GM23248 (cell line): ENCODE data around the gene GALNT10. TPM values are rescaled to one million over a fixed set of nuclear protein-coding genes. Genes with fewer than 3 reads are reported as not detected.
A peak's percentile ranks its signal among the peaks of the same experiment; 100 is the strongest.

Experiments
- DNase-seq: peaks from one replicate; pipeline ENCODE4 v3.0.0-alpha.2; 2015
- H2AFZ ChIP-seq: fragments of 200-600 bp; sonication (generic); 2 replicates; pipeline ENCODE4 v1.6.1; 2016; ENCODE audit warnings: antibody characterized with exemption
- H3F3A ChIP-seq: fragments of 200-600 bp; sonication (generic); 2 replicates; pipeline ENCODE4 v1.6.1; 2016; ENCODE audit warnings: mild to moderate bottlenecking, antibody characterized with exemption, mixed run types; ENCODE audit not compliant: insufficient read depth
- H3K27ac ChIP-seq: fragments of 200-600 bp; sonication (generic); 2 replicates; pipeline ENCODE4 v1.5.1; 2016; ENCODE audit warnings: mild to moderate bottlenecking
- H3K27me3 ChIP-seq: fragments of 200-600 bp; sonication (generic); replicated peaks from 2 replicates; pipeline ENCODE4 v1.6.1; 2016; ENCODE audit warnings: mild to moderate bottlenecking; ENCODE audit not compliant: insufficient read depth
- H3K36me3 ChIP-seq: fragments of 200-600 bp; sonication (generic); 2 replicates; pipeline ENCODE4 v1.6.1; 2016; ENCODE audit warnings: low read depth, mild to moderate bottlenecking
- H3K4me1 ChIP-seq: fragments of 200-600 bp; sonication (generic); 2 replicates; pipeline ENCODE4 v1.6.1; 2016; ENCODE audit warnings: mild to moderate bottlenecking; ENCODE audit not compliant: insufficient read depth
- H3K4me2 ChIP-seq: fragments of 200-600 bp; sonication (generic); one replicate; pipeline ENCODE4 v1.6.1; 2016; ENCODE audit warnings: mild to moderate bottlenecking; ENCODE audit not compliant: unreplicated experiment
- H3K4me3 ChIP-seq: fragments of 200-600 bp; sonication (generic); 2 replicates; pipeline ENCODE4 v1.5.1; 2016; ENCODE audit warnings: mild to moderate bottlenecking
- H3K79me2 ChIP-seq: fragments of 200-600 bp; sonication (generic); 2 replicates; pipeline ENCODE4 v1.6.1; 2016; ENCODE audit warnings: mild to moderate bottlenecking; ENCODE audit not compliant: insufficient read depth
- H3K9ac ChIP-seq: fragments of 200-600 bp; sonication (generic); 2 replicates; pipeline ENCODE4 v1.6.1; 2016; ENCODE audit warnings: mild to moderate bottlenecking
- H3K9me2 ChIP-seq: fragments of 200-600 bp; sonication (generic); 2 replicates; pipeline ENCODE4 v1.6.1; 2016; ENCODE audit warnings: mixed run types, mild to moderate bottlenecking, moderate library complexity; ENCODE audit not compliant: insufficient read depth
- H3K9me3 ChIP-seq: fragments of 200-600 bp; sonication (generic); one replicate; pipeline ENCODE4 v1.6.1; 2017; ENCODE audit warnings: low read depth
- H4K20me1 ChIP-seq: fragments of 200-600 bp; sonication (generic); 2 replicates; pipeline ENCODE4 v1.6.0; 2016; ENCODE audit not compliant: insufficient read depth
- EZH2 ChIP-seq: fragments of 200-600 bp; sonication (generic); IDR thresholded peaks from 2 replicates; pipeline ENCODE4 v1.6.1; 2018; ENCODE audit warnings: antibody characterized with exemption, mild to moderate bottlenecking; ENCODE audit not compliant: insufficient read depth, poor library complexity, severe bottlenecking
- EZH2phosphoT487 ChIP-seq: fragments of 200-600 bp; sonication (generic); IDR thresholded peaks from 2 replicates; pipeline ENCODE4 v1.6.1; 2018; ENCODE audit warnings: antibody characterized with exemption, moderate library complexity, mild to moderate bottlenecking, low read depth; ENCODE audit not compliant: insufficient read depth
- WGBS, 2 experiments: methylation state at CpG; one replicate each; pipeline ENCODE4 v1.1.6; 2015 to 2017; ENCODE audit warnings: low lambda C conversion rate in 2 of 2, low coverage in 1 of 2; ENCODE audit errors: missing lambda C conversion rate in 2 of 2; 5-methylcytosine and 5-hydroxymethylcytosine counted together
- in situ Hi-C: fragments of 300-500 bp; cut with MboI; formaldehyde crosslinking; loops from 2 replicates; pipeline ENCODE4 v1.15.0; 2020
- polyA plus RNA-seq: library from polyadenylated mRNA; unstranded; fragments of >200 nt; fragmentation: Nextera tagmentation; extraction: Ambion mirVana; gene quantifications from 2 replicates; pipeline ENCODE4 v1.2.1, GENCODE V29; 2016
- total RNA-seq: library from RNA; depleted of rRNA; stranded (reverse); fragments of >200 nt; shearing (Covaris generic); gene quantifications from 2 replicates; pipeline ENCODE4 v1.2.3, GENCODE V29; 2014

The GALNT10 gene
- total and polyA plus RNA-seq, 2 experiments from 2014 or later, result 23.3 to 67.9 TPM

DNA sequence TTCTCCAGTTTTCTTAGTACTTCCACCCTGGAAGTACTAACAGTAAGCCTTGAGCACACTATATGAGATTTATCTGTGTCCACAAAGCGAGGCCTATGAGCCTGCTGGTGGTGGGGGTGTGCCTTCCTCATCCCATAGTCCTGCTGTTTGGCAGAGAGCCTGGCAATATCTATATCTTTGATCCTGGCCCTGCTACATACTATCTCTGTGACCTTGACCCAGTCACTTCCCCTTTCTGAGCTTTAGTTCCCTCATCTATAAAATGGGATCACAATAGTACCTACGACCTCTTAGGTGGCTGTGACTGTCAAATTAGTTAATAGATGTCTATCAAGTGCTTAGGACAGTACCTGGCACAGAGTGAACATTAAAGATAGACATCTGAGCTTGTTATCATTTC lies 140.7 kb downstream of the GALNT10 start:
- Histone ChIP-seq H3K9me3 (no peaks in the 10 kb centered on the region), H3K27ac (no peak overlapping the region), H3K4me2 (no peak overlapping the region), H3K79me2 (peaks cover 7% of the 10 kb centered on the region; the same call in 1 of the 2 replicates), H3K4me1 (no peaks in the 10 kb centered on the region), H4K20me1 (no peaks in the 10 kb centered on the region), H3K36me3 (peaks cover 23% of the 10 kb centered on the region; the same call in 1 of the 2 replicates), H3F3A (no peaks in the 10 kb centered on the region), H3K9ac (no peak overlapping the region), H2AFZ (no peak overlapping the region), H3K27me3 (no peaks in the 10 kb centered on the region), H3K4me3 (no peak overlapping the region), H3K9me2 (no peaks in the 10 kb centered on the region)
- no peak for DNase-seq
- WGBS, 2 experiments, result 95 to 97% methylated on average over 2 of the region's 2 CpGs
- TF ChIP-seq EZH2 (no peak), EZH2phosphoT487 (no peak)
- in situ Hi-C loops, result no loop called here

DNA sequence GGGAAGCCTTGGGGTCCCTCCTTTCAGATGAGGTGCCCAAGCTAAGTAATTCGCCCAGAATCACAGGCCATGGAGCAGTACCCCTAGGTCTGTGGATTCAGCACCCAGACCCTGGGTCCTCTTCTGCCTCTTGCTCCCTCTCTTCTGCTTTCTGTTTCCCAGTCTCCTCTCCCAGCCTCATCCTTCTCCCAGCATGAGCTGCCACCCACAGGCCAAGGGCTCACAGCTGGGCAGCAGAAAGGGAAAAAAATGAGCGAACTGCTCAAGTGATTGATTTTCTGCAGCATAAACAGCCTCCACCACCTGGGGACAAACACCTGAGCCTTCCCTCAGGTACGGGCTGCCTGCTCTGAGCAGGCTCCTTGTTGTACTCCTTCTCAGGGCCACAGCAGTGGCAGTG lies 141.4 kb downstream of the GALNT10 start:
- no peak for TF ChIP-seq EZH2phosphoT487
- no peak for TF ChIP-seq EZH2
- Histone ChIP-seq H3K36me3 (peaks cover 28% of the 10 kb centered on the region; the same call in 1 of the 2 replicates), H3F3A (no peaks in the 10 kb centered on the region), H3K9me2 (no peaks in the 10 kb centered on the region), H2AFZ (no peak overlapping the region), H3K27ac (no peak overlapping the region), H3K9ac (no peak overlapping the region), H4K20me1 (no peaks in the 10 kb centered on the region), H3K4me3 (no peak overlapping the region), H3K9me3 (no peaks in the 10 kb centered on the region), H3K27me3 (no peaks in the 10 kb centered on the region), H3K4me1 (no peaks in the 10 kb centered on the region), H3K79me2 (peaks cover 5% of the 10 kb centered on the region; the same call in 1 of the 2 replicates), H3K4me2 (no peak overlapping the region)
- 58 to 64% methylated on average over 3 of the region's 3 CpGs for WGBS, 2 experiments
- no peak for DNase-seq
- in situ Hi-C loops, result no loop called here

DNA sequence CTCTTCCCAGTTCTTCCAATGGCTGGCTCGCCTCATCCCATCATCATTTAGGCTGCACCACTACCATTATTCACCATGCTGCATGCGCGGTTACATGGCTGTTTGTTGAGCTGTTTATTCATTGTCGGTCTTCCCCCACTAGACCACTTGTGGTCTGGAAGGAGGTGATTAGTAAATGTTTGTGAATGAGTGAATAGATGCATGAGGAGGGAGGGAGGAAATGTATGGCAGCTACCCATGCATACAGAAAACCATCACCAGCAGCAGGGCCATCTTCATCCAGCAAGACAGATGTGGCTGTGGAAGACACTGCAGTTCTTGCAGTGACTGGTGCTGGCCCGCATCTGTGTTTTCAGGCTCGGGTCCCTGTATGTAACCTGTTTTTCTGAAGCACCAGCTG lies 141.9 kb downstream of the GALNT10 start:
- H3K9ac ChIP-seq, result no peak overlapping the region
- no peak overlapping the region for H3K4me3 ChIP-seq
- H3K4me1 ChIP-seq, result no peaks in the 10 kb centered on the region
- H4K20me1 ChIP-seq, result no peaks in the 10 kb centered on the region
- in situ Hi-C loops, result no loop called here
- H3K9me2 ChIP-seq, result no peaks in the 10 kb centered on the region
- peaks cover 31% of the 10 kb centered on the region; the same call in 1 of the 2 replicates for H3K36me3 ChIP-seq
- H3K79me2 ChIP-seq, result no peaks in the 10 kb centered on the region
- no peak overlapping the region for H3K27ac ChIP-seq
- no peaks in the 10 kb centered on the region for H3K9me3 ChIP-seq
- no peaks in the 10 kb centered on the region for H3K27me3 ChIP-seq
- no peak overlapping the region for H2AFZ ChIP-seq
- DNase-seq, result no peak
- TF ChIP-seq EZH2 (no peak), EZH2phosphoT487 (no peak)
- no peak overlapping the region for H3K4me2 ChIP-seq
- 97% methylated on average over 6 of the region's 6 CpGs for WGBS, 2 experiments
- H3F3A ChIP-seq, result no peaks in the 10 kb centered on the region

DNA sequence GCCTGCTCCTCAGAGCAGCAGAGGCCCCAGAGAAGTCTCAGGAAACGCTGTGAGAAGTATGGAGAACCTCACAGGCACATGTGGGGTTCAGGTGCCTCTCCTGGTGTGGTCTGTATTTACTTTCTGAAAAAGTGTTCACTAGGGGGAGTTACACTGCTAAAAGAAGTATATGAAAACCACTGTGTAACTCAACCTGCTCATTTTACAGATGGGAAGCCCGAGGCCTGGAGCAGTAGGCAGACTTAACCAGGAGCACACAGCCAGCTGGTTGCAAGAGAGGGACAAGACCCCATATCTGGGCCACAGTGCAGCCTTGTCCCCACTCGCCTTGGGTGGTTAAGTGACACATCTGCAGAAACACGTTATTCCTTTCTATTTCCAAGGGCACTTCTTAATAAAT lies 142.5 kb downstream of the GALNT10 start:
- in situ Hi-C loops, result no loop called here
- Histone ChIP-seq H2AFZ (no peak overlapping the region), H3K9me3 (no peaks in the 10 kb centered on the region), H3K9ac (no peak overlapping the region), H3K79me2 (no peaks in the 10 kb centered on the region), H4K20me1 (no peaks in the 10 kb centered on the region), H3K4me2 (no peak overlapping the region), H3F3A (no peaks in the 10 kb centered on the region), H3K4me1 (no peaks in the 10 kb centered on the region), H3K4me3 (no peak overlapping the region), H3K36me3 (peaks cover 31% of the 10 kb centered on the region; the same call in 1 of the 2 replicates), H3K27ac (no peak overlapping the region), H3K9me2 (no peaks in the 10 kb centered on the region), H3K27me3 (no peaks in the 10 kb centered on the region)
- TF ChIP-seq EZH2phosphoT487 (no peak), EZH2 (no peak)
- no peak for DNase-seq
- WGBS, 2 experiments, result 94 to 96% methylated on average over 4 of the region's 4 CpGs

DNA sequence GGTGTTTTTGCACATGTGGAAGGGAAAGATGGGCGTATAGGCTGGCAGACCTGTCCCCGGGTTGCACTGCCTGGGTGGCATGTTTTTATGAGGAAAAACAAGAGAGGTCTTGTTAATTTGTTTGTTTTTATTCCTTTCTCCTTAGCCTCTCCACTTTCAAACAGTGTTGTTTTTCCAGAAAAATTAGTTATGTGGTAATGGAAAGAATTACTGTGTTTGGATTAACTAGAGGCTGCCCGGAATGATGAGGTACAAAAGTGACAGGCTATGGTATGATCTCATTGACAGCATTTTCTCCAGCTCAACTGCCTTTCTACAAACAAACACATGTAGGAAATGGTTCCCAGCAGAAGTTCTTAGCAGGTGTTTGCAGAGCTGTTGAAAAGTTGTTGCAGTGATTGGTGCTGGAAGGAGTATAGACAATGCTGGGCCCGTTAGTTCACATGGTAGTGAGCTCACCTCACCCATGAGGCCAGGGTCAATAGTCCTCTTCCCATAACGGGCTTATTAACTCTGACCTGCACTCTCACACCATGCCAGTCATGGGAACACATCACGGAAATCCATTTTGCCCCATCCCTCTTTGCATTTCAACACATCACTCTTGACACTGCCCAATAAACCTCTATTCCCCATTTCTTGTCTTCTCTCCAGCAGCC lies 144.0 kb downstream of the GALNT10 start:
- WGBS, 2 experiments, result 71 to 79% methylated on average over 6 of the region's 6 CpGs
- H3K27me3 ChIP-seq, result no peaks in the 10 kb centered on the region

More for the DNA sequence above, 144.0 kb downstream of the GALNT10 start:
- in situ Hi-C loops, result no loop called here
- peak; percentile 4 for DNase-seq
- no peaks in the 10 kb centered on the region for H4K20me1 ChIP-seq
- H2AFZ ChIP-seq, result no peak overlapping the region
- H3K27ac ChIP-seq, result no peak overlapping the region
- H3K4me1 ChIP-seq, result no peaks in the 10 kb centered on the region
- no peak overlapping the region for H3K4me2 ChIP-seq
- H3K4me3 ChIP-seq, result no peak overlapping the region
- no peak overlapping the region for H3K9ac ChIP-seq
- H3K36me3 ChIP-seq, result peaks cover 31% of the 10 kb centered on the region; the same call in 1 of the 2 replicates
- H3K9me3 ChIP-seq, result no peaks in the 10 kb centered on the region
- no peaks in the 10 kb centered on the region for H3F3A ChIP-seq
- no peaks in the 10 kb centered on the region for H3K79me2 ChIP-seq
- TF ChIP-seq EZH2phosphoT487, result no peak
- TF ChIP-seq EZH2, result no peak
- no peaks in the 10 kb centered on the region for H3K9me2 ChIP-seq
